Esophagus squamous epithelium (tissue), 4 donors: ENCODE results near the gene TEX53.

Experiments used
- CTCF ChIP-seq, 6 experiments: fragments of 450-650 bp in 4 of 6; fragments of 200-600 bp in 2 of 6; sonication (generic) in 2 of 6; IDR thresholded peaks; one replicate each; pipeline ENCODE4 v1.5.1; 2016 to 2019; ENCODE audit warnings: antibody characterized with exemption in 6 of 6, mild to moderate bottlenecking in 4 of 6, moderate library complexity in 4 of 6
- POLR2A ChIP-seq, 4 donors: fragments of 450-650 bp; IDR thresholded peaks; one replicate each; pipeline ENCODE4 v1.6.1; 2017; ENCODE audit warnings: antibody characterized with exemption in 4 of 4, mild to moderate bottlenecking in 4 of 4, moderate library complexity in 3 of 4

GRCh38 chr9:114706711-114707110 lies 49.1 kb upstream of the TEX53 start:
- TF ChIP-seq POLR2A (IDR thresholded peaks at IDR 0.05) (no peak), CTCF (IDR thresholded peaks at IDR 0.05) (no peak)
